HG03175 (cell line): Measurements from ENCODE around the gene PRKCE.
A peak's percentile ranks its signal among the peaks of the same experiment; 100 is the strongest.

Source experiments
- ATAC-seq: cut with Tn5 transposase; IDR thresholded peaks from one replicate; pipeline ENCODE4 v1.9.1; 2021; ENCODE audit warnings: mild to moderate bottlenecking, moderate library complexity; ENCODE audit not compliant: unreplicated experiment

Gene PRKCE

DNA sequence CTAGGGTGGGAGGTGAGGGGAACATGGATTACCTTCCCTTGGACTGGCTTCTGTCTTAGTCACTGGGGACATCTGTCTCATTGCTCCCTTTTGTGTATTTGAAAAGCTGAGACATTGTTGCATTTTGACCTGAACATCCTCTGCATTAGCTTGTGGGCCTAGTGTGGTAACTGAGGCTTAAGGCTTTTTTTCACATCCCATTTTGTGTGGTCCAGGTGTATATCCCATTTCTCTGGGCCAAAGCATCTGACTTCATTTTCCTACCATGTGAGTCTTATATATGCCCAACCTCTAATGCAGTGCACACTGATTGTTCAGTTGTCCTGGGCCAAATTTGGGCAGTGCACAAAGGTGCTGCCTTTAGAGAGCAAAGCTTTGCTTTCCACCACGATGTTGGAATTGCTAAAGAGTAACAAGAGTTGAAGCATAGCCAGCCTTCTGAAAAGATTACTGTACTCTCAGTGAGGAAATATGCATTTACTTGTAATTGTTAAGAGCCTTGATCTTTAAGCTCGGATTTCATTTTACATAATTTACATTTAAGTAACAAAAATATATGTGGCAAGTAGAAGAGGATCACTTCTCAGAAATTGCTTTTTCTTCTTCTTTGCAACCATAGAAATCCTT is 13.3 kb downstream of the PRKCE start:
- no peak for ATAC-seq

DNA sequence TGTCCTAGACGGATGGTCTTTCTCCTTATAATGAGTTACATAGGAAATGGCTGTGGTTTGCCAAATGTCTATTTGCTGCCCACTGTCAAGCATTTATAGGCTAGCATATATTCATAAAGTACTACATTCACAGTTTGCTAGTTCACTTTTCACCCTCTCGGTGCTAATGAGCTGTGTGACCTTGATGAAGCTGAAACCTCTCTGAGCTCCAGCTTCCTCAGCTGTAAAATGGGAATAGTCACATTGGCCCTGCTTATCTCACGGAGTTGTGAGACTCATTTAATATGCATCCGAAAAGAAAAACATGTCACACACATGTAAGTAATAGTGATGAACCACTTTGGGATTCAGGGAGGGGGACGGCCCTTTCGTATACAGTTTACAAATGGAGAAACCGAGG is 17.0 kb downstream of the PRKCE start:
- no peak for ATAC-seq

DNA sequence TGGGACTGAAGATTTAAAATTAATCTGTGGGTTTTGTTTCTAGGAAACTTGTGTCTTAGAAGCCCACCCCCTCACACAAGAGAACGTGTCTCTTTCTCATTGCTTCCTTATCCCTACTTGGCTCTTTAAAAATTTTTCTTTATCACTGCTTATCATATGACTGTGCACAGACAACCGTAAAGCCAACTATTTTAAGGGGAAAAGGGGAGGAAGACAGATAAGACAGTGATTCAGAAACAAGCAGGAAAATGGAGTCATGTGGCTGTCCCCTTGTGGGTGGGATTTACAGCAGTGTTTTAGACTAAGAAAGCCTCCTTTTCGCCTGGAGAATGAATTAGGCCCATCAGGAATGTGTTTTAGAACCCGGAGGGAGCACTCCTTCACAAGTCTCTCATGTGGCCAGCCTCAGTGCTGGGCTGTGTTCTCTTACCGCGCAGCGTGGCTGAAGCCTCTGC is 17.6 kb downstream of the PRKCE start:
- no peak for ATAC-seq

DNA sequence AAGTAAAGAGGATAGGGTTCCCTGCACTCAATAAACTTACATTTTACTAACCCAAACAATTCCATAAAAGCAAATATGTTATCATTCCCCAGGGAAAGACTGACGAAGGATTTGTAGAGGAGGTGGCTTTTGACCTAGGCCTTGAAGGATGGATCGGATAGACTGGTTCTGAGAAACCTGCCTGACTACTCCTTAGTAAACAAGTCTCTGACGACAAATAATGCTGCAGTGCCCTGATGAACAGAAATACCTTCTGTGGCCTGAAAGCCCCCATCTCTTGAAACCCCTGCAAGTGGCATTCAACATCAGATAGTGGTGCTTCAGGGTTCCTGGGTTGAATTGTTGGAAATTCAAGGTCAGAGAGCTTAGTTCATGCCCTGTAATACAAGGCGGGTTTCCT is 19.2 kb downstream of the PRKCE start:
- ATAC-seq, result no peak

DNA sequence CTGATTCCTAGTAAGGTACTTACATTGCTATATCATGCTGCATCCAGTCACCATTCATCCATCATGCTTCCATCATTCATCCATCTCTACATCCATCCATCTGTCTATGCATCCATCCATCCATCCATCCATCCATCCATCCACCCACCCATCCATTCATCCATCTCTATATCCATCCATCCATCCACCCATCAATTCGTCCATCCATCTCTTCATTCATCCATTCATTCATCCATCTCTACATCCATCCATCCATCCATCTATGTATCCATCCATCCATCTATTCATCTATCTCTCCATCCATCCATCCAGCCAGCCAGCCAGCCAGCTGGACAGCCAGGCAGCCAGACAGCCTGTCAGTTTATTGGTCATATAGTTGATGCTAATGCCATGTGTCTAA is 20.7 kb downstream of the PRKCE start:
- no peak for ATAC-seq

DNA sequence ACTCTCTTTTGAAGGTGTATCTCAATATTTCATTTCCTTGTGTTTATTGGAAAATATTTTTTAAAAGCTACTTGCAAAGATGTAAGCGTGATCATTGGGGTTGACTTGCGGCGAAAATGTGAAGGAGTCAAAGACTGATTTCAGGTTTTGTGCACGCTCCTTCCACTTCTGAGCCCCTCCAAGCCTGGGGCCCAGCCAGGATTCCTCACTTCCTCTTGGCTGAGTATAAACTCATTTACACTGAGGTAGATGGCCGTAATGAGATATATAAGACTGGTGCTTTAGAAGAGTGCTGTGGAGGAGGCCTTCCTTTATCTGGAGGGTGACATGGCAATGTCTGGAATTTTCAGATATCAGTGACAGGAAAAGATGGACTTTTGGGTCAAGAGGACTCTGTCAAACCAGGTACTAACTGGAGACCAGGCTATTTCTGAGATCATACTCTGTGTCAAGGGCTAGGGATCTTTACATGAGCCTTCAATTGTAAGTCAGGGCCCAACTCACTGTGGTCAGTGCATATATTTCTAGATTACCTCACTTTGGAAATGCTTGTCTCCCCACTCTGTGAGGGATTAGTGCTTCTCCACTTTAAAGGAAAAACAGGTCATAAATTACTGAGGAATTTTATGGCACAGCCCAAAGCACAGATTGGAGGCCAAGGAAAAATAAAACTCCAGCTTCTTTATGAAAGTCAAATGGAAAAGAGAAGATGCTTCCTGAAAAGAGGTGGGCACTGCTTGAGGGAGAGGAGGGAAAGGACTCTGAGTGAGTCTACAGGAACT is 22.8 kb downstream of the PRKCE start:
- ATAC-seq, result no peak

DNA sequence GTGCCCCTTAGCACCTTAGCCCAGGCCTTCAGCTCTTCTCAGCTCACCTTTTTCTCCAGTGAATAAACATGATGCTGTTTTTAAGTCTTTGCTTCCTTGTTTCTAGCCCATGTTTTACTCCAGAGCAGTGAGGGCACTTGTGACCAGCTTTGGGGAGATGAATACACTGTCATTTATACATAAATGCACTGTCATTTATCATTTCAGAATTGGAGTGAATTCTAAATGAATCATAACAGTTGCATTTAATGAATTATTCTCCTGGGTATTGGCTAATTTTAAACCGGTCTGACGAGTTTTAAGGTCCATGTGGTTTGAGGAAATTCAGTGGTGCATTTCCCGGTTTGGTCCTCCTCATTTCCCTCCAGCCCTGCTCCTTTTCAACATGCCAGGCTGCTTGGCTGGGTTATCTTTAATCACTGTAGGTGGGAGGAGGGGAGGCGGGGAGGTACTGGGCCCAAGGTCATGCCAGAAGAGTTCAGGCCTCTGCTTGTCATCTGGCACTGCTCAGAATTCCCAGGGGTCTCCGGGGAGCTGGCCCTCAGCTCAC is 23.9 kb downstream of the PRKCE start:
- no peak for ATAC-seq

DNA sequence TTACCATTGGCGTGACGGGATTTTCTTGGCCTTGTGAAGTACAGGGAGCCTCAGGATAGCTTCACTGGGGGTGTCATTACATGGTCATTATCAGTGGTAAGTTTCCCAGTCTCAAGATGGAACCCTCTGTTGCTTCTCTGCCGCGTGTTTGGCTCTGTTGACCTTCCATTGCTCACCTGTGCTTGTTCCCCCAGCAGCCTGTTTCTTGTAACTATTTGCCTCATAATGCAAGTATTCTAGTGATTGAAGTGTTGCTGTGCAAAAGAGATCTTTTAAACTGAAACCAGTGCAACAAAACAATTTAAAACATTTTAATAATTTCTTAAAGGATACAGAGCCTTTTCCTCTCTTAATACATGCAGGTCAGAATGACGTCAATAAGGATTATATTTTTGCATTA is 24.6 kb downstream of the PRKCE start:
- no peak for ATAC-seq

DNA sequence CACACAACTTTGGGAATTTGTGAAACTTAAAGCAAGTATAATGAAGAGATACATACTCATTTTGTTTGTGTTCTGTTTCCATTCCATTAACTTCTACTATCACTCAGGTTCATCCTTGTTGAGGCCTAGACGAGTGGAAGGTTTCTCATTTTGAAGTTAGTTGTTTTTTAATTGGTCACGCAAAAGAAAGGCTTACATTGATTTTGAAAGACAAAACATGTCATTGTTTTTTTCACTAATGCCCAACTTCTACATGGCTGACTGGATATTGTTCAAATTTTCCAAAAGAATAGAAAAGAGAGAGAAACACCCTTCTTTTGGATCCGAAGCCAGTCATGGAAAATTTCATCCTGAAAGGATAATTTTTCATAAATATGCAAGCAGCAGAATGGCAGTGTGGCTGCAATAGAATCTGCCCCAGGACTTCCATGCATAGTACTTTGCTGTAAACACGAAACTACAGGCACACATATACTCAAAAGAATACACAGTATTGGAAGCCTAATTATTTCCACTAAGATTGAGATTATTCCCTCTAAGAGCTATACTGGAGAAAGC is 27.4 kb downstream of the PRKCE start:
- no peak for ATAC-seq

DNA sequence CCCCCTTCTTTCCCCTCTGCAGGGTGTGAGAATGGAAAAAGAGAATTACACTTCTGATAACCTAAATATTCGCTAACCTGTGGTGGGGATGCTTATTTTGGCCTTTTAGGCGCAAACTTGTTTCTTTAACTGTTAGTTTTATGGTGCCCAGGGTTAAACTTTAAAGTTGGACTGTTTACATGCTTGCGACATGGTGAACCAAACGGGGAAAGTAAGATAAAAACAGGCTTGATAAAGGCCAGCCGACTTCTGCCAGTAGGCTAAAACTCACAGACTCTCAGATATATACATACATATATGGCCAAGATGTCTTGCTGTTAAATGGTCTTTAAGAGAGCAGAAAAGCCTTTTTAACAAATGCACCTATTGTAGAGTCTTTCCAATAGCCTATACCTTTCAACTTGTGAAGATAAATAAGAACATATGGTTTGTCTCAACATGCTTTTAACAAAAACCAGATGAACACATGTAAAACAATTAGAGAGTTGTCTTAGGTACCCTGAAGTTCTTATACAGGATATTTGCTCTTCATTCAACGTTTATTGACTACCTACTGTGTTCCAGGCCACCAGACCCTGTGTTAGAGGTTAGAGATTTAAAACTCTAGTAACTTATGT is 29.0 kb downstream of the PRKCE start:
- no peak for ATAC-seq

DNA sequence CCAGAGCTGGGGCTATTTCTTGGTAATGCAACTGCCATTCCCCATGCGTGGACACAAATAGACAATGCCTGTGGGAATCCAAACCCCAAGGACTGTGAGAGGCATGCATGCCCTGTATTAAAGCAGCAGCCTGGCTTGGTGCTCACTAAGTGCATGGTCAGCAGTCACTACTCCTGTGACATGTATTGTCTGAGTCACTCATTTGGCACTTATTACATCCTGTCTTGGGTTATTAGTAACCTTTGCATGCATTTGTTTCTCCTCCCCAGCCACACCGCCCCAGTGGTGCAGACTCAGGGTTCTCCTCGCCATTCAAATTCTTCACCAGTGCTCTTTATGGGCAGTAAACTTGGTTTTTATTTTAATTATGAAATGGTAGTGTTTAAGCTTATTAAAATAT is 30.2 kb downstream of the PRKCE start:
- ATAC-seq, result peak; percentile 97

DNA sequence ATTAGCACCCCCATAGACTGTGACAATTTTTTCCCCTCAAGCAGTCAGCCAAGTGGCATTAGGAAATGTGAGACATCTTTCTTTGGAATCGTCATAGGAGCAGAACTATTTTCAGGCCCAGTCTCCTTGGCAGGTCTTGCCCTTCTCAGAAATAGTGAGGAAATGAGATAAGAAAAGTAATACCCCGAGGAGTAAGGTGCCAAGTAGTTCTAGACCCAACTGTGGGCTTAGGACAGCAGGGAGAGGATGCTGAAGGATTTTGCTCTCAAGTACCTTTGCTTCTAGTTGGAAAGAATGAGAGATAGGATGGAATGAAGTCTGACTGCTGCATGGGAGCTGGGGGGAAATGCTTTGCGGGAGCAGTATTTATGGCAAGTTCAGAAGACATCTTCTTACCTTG is 31.8 kb downstream of the PRKCE start:
- no peak for ATAC-seq

DNA sequence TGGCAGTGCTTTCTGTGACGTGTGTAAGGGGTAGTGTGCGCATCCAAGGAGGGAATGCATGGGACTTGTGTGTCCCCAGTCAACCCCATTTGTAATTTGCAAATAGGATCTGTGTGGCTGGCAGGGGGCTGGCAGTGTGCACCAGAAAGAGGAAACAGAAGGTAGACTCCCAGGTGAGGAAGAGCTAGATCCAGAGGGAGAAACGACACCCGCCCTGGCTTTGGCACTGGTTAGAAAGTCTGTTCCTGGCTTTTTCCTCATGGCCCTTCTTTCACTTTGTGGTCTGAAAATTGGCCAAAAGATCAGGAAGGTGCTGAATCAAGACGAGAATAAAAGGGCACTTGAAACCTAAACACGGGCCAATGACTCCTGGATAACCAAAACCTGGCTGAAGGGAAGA is 33.3 kb downstream of the PRKCE start:
- ATAC-seq, result no peak

DNA sequence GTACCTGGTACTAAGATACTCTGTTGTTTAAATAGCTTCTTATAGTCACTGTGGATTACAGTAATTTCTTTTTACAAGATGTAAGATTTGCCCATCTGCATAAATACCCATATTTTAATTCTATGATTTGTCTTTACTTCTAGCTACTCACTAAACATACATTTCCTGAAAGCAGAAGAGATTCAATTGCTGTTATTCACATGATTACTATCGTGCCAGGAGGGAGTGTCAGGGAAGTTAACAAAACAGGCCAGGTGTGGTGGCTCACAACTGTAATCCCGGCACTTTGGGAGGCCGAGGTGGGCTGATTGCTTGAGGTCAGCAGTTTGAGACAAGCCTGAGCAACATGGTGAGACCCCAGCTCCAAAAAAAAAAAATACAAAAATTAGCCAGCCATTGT is 33.8 kb downstream of the PRKCE start:
- ATAC-seq, result no peak

DNA sequence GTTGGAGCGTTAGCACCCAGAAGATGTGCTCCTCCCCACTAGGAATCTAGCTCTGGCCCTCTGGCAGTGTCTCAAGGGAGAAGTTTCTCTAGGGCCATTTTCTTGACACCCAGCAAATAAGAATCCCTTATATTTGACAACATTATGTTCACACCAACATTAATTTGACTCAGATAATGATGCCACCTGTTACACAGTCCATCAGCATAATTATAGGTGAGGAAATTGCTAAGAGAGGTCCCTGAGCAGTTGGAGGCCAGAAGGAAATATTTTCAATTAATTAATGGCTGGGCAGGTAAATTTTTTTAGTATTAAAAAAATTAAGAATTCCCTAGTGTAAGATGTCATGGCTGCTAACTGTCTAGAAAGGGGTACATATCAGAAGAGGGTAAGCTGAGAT is 36.5 kb downstream of the PRKCE start:
- ATAC-seq, result no peak

DNA sequence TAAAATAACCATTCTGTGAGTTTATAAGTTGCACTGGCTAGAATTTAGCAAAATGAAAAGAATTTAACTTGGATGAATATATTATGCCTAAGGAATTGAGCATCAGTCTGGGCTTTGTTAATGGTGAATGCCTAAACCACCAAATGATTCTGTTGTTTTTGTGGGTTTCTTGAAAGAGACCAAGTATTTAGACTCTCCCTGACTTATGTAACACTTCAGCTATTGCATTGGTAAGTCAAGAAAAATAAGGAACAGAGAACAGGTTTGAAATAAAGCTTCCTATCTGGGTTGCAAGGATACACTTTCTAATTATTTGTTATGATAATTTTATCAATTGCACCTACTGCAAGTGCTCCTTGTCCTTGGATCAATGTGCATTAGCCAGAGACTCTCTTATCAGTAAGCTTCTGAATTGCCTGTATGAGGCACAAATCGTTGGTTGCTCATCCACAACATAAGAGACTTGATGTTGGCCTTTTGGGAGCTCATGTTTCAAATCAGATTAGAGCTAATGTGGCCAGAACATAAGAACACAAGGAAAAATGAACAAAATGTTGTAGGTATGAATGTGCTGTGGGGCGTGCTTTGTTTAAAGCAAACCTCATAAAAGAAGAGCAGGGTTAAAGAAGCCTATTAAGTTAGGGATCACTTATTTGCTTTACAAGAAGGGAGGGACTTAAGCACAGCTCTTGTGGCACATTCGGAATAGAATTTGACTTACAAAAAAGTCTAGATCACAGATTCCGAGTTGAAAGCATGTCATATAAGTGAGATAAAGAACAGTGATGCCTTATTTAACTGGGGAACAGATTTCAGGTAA is 37.2 kb downstream of the PRKCE start:
- no peak for ATAC-seq

DNA sequence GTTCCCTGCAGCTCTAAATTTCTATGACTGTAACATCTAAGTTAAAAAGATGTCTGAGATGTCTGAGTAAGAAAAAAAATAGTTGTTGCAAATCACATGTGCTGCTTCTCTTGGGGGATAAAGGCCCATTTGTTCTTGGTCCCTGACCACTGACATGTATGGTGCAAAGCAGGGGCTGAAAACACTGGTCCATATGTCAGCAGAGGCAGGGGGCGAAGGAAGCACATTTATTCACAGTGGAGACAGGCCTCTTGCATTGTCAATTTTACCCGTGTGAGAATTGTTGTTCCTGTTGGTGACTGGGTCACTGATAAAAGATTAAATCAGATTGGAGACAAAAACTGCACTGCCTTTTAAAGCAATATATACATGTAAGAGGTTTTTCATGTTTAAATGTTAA is 38.8 kb downstream of the PRKCE start:
- ATAC-seq, result no peak

DNA sequence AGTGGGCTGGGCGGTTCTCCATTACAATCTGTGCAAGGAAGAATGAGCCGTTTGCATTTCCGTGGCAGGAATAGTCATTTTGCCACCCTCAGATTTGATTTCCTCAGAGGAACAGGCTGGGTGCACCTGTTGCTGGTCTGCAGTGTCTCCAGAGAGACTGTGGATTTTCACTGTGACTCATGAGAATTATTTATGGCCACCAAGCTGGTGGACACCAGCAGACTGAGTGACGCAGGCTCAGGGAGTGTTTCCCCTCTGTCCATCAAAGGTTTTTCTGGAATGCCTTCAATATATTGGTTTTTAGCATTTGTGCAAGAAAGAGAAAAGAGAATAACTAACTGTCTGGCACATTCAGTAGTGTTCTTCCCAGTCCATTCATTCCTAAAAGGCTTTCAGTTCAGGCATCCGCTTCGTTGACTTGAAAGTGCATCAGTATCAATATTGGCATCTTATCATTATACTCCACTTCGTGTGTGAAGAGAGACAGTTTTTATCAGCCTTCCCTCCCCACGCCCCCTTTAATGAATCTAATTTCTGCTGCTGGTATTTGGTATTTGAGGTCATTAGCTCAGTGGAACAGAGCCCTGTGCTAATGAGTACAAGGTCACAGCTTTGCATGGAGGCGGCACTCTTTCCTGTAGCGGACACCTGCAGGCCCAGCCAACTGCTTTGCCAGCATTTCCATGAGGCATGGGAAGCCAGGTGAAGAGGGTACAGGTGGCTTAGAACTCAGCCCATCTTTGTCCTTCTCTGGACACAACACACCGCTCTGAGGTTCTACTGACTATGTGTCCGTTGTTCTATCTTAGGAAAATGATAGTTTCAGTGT is 39.9 kb downstream of the PRKCE start:
- ATAC-seq, result peak; percentile 69

DNA sequence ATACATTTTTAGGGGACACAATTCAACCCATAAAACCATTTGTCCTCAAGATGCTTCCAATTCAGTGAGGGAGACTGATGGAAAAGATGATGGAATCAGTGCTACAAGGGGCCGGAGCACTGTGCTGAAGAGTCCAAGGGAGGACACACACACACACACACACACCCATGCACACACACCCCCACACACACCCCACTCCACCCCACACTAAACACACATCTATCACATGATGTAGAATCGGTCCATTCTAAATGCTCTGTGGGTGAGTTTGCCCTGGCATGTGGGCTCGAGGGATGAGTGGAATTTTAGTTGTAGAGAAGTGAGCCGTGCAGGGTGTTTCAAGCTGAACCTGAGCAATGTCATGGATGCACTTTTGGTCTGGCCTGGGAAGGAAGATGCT is 41.1 kb downstream of the PRKCE start:
- ATAC-seq, result no peak

DNA sequence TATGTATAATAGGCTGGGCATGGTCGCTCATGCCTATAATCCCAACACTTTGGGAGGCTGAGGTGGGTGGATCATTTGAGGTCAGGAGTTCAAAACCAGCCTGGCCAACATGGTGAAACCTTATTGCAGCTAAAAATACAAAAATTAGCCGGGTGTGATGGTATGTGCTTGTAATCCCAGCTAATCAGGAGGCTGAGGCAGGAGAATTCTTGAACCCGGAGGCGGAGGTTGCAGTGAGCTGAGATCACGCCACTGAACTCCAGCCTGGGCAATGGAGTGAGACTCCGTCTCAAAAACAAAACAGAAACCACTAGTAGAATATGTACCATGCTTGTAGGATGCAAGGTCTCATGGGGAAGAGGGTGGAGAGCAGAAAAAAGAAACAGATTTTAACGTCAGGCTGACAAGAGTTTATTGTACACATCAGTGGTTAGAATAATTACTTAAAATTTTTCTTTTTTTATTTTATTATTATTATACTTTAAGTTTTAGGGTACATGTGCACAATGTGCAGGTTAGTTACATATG is 44.1 kb downstream of the PRKCE start:
- ATAC-seq, result peak; percentile 44
